ENCODE results near the gene TMEM213. TPM values are rescaled to one million over a fixed set of nuclear protein-coding genes. Genes with fewer than 3 reads are reported as not detected.
A peak's percentile ranks its signal among the peaks of the same experiment; 100 is the strongest.

TMEM213 gene
- total and polyA plus RNA-seq, 5 experiments from 2014 or later, result not detected

DNA sequence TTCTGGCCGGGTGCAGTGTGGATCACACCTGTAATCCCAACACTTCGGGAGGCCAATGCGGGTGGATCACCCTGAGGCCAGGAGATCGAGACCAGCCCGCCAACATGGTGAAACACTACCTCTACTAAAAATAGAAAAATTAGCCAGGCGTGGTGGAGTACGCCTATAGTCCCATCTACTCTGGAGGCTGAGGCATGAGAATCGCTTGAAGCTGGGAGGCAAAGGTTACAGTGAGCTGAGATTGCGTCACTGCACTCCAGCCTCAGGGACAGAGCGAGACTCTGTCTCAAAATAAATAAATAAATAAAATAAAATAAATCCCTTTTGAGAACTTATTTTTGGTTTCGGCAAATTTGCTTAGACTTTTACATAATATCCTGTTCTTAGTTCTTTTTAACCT lies 31.5 kb downstream of the TMEM213 start:
- H3K27me3 Mint-ChIP-seq, result peaks cover 0 to 9% (median 0%) of the 10 kb centered on the region in 5 donors
- peaks cover 0 to 5% (median 0%) of the 10 kb centered on the region in 3 donors for H3K36me3 Mint-ChIP-seq
- no peak for DNase-seq
- no peak for ATAC-seq
- no peak overlapping the region for H3K27ac Mint-ChIP-seq
- POLR2A ChIA-PET, result no interaction called here
- peaks cover 0 to 6% (median 1%) of the 10 kb centered on the region in 4 donors for H3K4me1 Mint-ChIP-seq
- no peak overlapping the region for H3K4me3 Mint-ChIP-seq
- peaks cover 0 to 5% (median 0%) of the 10 kb centered on the region in 9 donors for H3K9me3 Mint-ChIP-seq

GRCh38 chr7:138832966-138833365 lies 35.2 kb downstream of the TMEM213 start:
- peaks cover 0 to 2% (median 0%) of the 10 kb centered on the region in 4 donors for H3K4me1 Mint-ChIP-seq
- H3K9me3 Mint-ChIP-seq, result no peaks in the 10 kb centered on the region
- ATAC-seq, result no peak
- H3K4me3 Mint-ChIP-seq, result no peak overlapping the region
- H3K27me3 Mint-ChIP-seq, result peaks cover 0 to 2% (median 0%) of the 10 kb centered on the region in 5 donors
- no peaks in the 10 kb centered on the region for H3K36me3 Mint-ChIP-seq
- POLR2A ChIA-PET, result no interaction called here
- DNase-seq, result no peak
- no peak overlapping the region for H3K27ac Mint-ChIP-seq

- H3K27me3 Mint-ChIP-seq, result peaks cover 0 to 2% (median 0%) of the 10 kb centered on the region in 5 donors
- POLR2A ChIA-PET, result no interaction called here
- H3K36me3 Mint-ChIP-seq, result no peaks in the 10 kb centered on the region
- no peak overlapping the region for H3K4me3 Mint-ChIP-seq
- no peaks in the 10 kb centered on the region for H3K9me3 Mint-ChIP-seq
- no peak overlapping the region for H3K27ac Mint-ChIP-seq
- ATAC-seq, result no peak
- peaks cover 0 to 2% (median 0%) of the 10 kb centered on the region in 4 donors for H3K4me1 Mint-ChIP-seq
- no peak for DNase-seq
Observed at GRCh38 chr7:138833596-138833995, 35.8 kb downstream of the TMEM213 start.

DNA sequence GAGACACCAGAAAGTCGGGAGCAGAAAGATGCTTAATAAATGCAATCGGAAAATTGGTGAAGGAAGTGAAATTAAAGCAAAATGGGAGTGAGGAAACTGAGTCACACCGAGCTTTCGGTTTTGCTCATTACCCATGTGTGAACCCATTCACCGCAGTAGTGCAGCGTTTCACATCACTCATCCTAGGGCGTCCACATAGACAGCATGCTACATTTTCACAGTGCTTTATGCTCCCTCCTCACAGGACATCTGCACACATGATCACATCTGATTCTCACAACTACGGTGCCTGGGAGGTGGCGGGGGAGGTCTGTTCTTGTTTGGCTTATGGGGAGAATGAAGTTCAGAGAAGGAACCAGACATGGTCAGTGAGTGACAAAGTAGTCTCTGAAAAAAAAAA lies 36.8 kb downstream of the TMEM213 start:
- Mint-ChIP-seq H3K27ac (no peak overlapping the region), H3K9me3 (no peaks in the 10 kb centered on the region), H3K27me3 (peaks cover 0 to 2% (median 0%) of the 10 kb centered on the region in 5 donors), H3K4me1 (peaks cover 0 to 2% (median 0%) of the 10 kb centered on the region in 4 donors), H3K36me3 (no peaks in the 10 kb centered on the region), H3K4me3 (no peak overlapping the region)
- DNase-seq (no peak), ATAC-seq (no peak)
- POLR2A ChIA-PET, result no interaction called here

- Mint-ChIP-seq H3K9me3 (no peaks in the 10 kb centered on the region), H3K27me3 (peaks cover 0 to 2% (median under 1%) of the 10 kb centered on the region in 5 donors), H3K4me3 (no peak overlapping the region), H3K27ac (no peak overlapping the region), H3K36me3 (no peaks in the 10 kb centered on the region), H3K4me1 (peaks cover 0 to 2% (median 0%) of the 10 kb centered on the region in 4 donors)
- POLR2A ChIA-PET, result no interaction called here
- no peak for DNase-seq
- ATAC-seq, result no peak
Observed at GRCh38 chr7:138835087-138835486, 37.3 kb downstream of the TMEM213 start.

- no peak for ATAC-seq
- DNase-seq, result no peak
- H3K36me3 Mint-ChIP-seq, result no peaks in the 10 kb centered on the region
- no peak overlapping the region for H3K4me3 Mint-ChIP-seq
- H3K27me3 Mint-ChIP-seq, result peaks cover 0 to 9% (median 6%) of the 10 kb centered on the region in 5 donors
- POLR2A ChIA-PET, result no interaction called here
- peaks cover 0 to 2% (median 0%) of the 10 kb centered on the region in 4 donors for H3K4me1 Mint-ChIP-seq
- no peak overlapping the region for H3K27ac Mint-ChIP-seq
- no peaks in the 10 kb centered on the region for H3K9me3 Mint-ChIP-seq
Observed at GRCh38 chr7:138837627-138838026, 39.8 kb downstream of the TMEM213 start.

DNA sequence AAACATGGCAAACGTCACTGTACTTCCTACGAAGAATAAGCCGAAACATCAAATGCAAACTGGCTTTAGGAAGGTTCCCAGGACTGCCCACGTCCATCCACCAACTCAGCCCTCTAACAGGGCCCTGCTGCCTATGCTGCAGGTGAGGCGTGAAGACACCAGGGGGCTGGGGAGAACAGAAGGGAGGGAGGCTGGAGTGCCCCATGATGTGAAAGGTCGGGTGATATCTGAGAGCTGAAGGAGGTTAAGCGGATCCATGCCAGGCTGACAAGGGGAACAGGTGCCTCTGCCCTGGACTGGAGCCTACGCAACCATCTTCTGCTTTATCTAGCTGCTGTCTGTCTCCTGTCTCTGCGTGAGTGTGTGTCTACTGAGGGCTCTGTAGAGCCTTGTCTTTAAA lies 40.4 kb downstream of the TMEM213 start:
- H3K4me1 Mint-ChIP-seq, result peaks cover 0 to 2% (median 0%) of the 10 kb centered on the region in 4 donors
- H3K36me3 Mint-ChIP-seq, result no peaks in the 10 kb centered on the region
- H3K4me3 Mint-ChIP-seq, result no peak overlapping the region
- peaks cover 0 to 9% (median 6%) of the 10 kb centered on the region in 5 donors for H3K27me3 Mint-ChIP-seq
- H3K9me3 Mint-ChIP-seq, result no peaks in the 10 kb centered on the region
- DNase-seq (no peak), ATAC-seq (no peak)
- POLR2A ChIA-PET, result no interaction called here
- peak overlapping the region in 1 of 10 donors; percentile 8 for H3K27ac Mint-ChIP-seq

GRCh38 chr7:138842111-138842510 lies 44.3 kb downstream of the TMEM213 start:
- ATAC-seq (no peak), DNase-seq (no peak)
- Mint-ChIP-seq H3K27ac (no peak overlapping the region), H3K27me3 (peaks cover 0 to 9% (median 6%) of the 10 kb centered on the region in 5 donors), H3K4me1 (no peaks in the 10 kb centered on the region), H3K4me3 (no peak overlapping the region), H3K9me3 (no peaks in the 10 kb centered on the region), H3K36me3 (no peaks in the 10 kb centered on the region)
- POLR2A ChIA-PET, result no interaction called here

DNA sequence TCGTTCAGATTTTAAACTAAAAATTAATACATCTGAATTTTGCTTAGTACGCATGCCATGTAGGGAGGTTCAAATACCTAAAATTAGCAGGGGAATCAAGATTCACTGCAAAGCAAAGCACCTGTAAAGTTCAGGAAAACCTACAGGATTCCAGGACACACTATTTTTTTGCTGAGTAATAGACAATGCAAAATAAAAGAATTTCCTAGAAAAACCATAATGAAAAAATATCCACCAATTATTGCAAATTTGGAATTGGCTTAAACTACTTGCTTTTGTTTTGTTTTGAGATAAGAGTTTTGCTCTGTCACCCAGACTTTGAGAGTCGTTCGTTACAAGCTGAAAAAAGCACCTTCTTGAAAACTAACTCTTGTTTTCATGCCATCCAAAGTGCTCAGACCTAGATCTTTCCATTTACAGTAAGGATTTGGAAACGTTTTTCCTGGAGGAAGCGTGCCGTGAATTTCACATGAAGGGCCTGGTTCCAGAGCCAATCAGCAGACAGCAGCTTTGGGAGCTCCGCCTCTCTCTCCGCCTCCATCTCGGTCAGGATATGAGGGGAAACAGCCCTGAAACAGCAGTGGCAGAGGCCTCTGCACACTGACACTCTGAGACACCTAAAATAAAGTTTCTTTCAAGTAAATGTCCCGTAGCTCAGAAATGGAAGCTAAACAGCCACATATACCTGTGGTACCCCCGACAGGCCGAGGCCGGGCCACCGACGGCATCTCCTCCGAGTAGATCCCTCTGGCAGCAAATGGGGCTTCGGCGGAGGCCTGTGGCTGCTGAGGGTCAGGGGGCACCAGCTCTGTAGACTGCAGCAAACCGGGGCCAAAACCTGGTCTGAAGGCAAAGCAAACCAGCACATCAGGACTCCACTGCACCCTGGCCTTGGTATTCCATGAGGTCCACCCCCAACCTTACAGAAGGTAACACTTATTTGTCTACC lies 46.1 kb downstream of the TMEM213 start:
- no peak for ATAC-seq
- Mint-ChIP-seq H3K4me1 (no peaks in the 10 kb centered on the region), H3K4me3 (no peak overlapping the region), H3K9me3 (no peaks in the 10 kb centered on the region), H3K27ac (no peak overlapping the region), H3K27me3 (peaks cover 0 to 9% (median 6%) of the 10 kb centered on the region in 5 donors), H3K36me3 (no peaks in the 10 kb centered on the region)
- DNase-seq, result no peak
- POLR2A ChIA-PET, result no interaction called here

- no peak overlapping the region for H3K4me3 Mint-ChIP-seq
- no peak overlapping the region for H3K27ac Mint-ChIP-seq
- POLR2A ChIA-PET, result no interaction called here
- peaks cover under 1 to 3% (median 2%) of the 10 kb centered on the region in 5 donors for H3K27me3 Mint-ChIP-seq
- no peaks in the 10 kb centered on the region for H3K4me1 Mint-ChIP-seq
- ATAC-seq (no peak), DNase-seq (no peak)
- peaks cover 0 to 3% (median 2%) of the 10 kb centered on the region in 3 donors for H3K36me3 Mint-ChIP-seq
- peaks cover 0 to 6% (median 0%) of the 10 kb centered on the region in 9 donors for H3K9me3 Mint-ChIP-seq
Observed at GRCh38 chr7:138845711-138846110, 47.9 kb downstream of the TMEM213 start.

GRCh38 chr7:138848056-138848980 lies 50.5 kb downstream of the TMEM213 start:
- DNase-seq (no peak), ATAC-seq (no peak)
- Mint-ChIP-seq H3K4me3 (no peak overlapping the region), H3K9me3 (peaks cover 0 to 6% (median 0%) of the 10 kb centered on the region in 9 donors), H3K27me3 (peaks cover 0 to 2% (median 0%) of the 10 kb centered on the region in 5 donors), H3K4me1 (no peaks in the 10 kb centered on the region), H3K27ac (no peak overlapping the region), H3K36me3 (peaks cover 0 to 3% (median 2%) of the 10 kb centered on the region in 3 donors)
- POLR2A ChIA-PET, result no interaction called here

- no peak for DNase-seq
- Mint-ChIP-seq H3K9me3 (peaks cover 0 to 6% (median 0%) of the 10 kb centered on the region in 9 donors), H3K27me3 (peaks cover 0 to 2% (median 0%) of the 10 kb centered on the region in 5 donors), H3K4me1 (no peaks in the 10 kb centered on the region), H3K27ac (no peak overlapping the region), H3K36me3 (peaks cover 0 to 3% (median 2%) of the 10 kb centered on the region in 3 donors), H3K4me3 (no peak overlapping the region)
- POLR2A ChIA-PET, result no interaction called here
- ATAC-seq, result no peak
Observed at GRCh38 chr7:138849701-138850100, 51.9 kb downstream of the TMEM213 start.

Measured in naive thymus-derived CD8-positive, alpha-beta T cell (primary cell).